DMS79 treated with DMSO at 0.1 percent for 48 hours (cell line): ENCODE results near the gene AKR7A2.

ENCODE experiments used
- DNase-seq: peaks from one replicate; lab custom pipeline; 2025; lab: John Stamatoyannopoulos, UW

Gene AKR7A2

DNA sequence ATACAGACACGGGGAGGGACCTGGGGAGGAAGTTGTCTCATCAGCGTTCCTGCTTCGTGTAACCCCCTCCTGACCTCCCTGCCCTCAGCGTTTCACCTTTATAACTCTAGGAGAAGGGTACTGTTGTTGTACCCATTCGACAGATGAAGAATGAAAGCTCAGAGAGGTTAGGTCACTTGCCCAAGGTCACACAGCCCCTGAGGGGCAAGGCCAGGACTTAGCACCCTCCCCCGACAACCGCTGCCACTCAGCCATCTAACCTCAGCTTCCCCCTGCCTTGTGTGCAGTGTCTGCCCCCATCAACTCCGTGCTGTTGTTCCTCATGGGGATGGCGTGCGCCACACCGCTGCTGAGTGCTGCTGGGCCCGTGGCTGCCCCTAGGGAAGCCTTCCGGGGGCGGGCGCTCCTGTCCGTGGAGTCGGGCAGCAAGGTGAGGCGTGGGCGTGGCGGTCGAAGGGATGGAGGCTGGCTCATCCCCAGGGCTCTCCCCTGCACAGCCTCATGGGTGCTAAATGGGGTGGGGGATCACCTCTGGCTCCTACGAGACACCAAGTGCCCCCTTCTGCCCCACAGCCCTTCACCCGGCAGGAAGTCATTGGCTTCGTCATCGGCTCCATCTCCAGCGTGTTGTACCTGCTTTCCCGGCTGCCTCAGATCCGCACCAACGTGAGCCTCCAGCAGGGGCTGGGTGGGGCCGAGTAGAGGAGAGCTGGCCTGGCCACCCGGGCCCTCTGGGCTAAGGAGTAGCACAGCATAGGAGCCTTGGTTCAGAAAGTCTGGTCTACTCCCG lies 14.2 kb upstream of the AKR7A2 start:
- DNase-seq: no peak

DNA sequence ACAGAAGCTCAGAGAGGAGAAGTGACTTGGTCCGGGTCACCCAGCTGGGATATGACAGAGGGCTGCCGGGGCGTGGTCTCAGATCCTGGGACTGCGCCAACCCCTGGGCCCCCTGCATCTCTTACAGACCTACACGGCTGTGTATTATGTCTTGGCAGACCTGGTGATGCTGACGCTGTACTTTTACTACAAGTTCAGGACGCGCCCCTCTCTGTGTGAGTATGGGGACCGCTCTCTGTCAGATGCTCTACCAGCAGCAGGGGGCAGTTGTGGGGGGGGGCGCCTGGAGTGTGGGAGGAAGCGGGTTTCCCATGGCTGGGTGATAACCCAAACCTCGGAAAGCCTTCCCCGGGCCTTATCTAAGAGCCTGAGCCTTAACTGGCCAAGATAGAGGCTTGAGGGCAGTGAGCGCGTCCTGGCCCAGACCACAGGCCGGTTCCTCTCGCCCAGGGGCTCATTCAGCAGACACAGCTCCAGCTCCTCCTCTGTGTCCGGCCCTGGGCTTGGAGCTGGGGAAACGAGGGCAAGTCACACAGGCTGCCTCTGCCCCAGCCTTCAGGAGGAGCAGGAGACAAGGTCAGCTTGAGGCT lies 13.5 kb upstream of the AKR7A2 start:
- no peak for DNase-seq

DNA sequence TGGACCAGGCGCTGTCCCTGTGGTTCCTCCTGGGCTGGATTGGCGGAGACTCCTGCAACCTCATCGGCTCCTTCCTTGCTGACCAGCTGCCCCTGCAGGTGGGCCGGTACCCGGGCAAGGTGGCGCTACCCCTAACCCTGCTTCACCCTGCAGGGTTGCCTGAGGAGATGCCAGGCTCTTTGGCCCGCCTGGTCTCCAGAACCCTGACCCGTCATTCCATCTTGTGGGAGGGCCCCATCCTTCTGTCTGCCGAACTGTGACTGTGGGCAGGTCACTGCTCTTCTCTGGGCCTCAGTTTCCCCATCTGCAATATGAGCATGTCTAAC lies 12.7 kb upstream of the AKR7A2 start:
- DNase-seq: no peak

DNA sequence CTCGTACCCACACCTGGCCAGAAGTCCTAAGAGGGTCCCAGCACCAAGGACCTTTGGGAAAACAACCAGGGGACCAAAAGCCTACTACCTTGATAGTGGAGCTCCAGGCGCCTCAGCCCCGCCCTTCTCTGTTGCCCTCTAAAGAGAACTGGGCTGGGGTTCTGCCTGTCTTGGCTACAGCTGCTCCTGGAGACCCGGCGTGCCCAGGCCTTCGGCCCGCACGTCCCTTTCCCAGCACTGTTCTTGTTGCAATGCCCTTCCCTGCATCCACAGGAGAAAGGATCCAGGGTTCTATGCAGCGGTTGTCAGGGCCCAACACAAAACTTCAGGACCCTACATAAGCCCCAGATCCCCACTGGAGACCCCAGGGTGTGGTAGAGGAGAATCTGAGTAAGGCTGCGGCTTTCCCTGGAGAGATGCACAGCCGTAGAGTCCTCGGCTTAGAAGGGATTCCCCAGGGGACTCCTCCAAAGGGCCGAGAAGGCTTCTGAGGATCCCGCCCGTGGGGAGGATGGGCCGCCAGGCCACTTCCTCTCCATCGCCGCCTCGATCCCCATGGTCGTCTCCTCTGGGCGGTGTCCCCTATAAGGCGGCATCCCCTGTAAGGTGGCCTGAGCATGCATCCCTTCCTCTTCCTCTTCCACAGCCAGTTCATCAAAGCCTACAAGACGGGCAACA lies 12.2 kb upstream of the AKR7A2 start:
- no peak for DNase-seq

DNA sequence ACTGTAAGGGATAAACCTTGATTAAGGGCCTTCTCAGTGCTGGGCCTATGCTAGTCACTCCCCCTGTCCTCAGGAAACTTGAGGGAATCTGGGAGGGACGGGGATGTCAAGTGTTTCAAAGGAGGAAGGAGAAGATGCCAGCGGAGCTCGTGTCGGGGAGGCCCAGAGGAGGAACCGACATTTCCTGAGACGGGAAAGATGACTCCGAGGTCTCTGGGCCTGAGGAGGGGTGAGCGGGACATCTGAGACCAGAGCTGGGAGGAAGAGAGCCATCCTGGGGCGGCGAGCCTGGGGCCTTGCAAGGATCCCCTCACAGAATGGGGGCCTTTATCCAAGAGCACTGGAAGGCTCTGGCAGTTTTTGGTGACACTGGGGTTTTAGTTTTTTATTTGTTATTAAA lies 10.5 kb upstream of the AKR7A2 start:
- DNase-seq: no peak

DNA sequence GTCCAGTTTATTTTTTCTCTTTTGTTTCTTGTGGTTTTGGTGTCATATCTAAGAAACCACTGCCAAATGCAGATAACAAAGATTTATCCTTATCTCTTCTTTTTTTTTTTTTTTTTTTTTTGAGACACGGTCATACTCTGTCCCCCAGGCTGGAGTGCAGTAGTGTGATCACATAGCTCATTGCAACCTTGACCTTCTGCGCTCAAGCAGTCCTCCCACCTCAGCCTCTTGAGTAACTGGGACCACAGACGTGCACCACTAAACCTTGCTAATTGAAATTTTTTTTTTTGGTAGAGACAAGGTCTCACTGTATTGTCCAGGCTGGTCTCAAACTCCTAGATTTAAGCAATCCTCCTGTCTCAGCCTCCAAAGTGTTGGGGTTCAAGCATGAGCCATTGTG lies 9.1 kb upstream of the AKR7A2 start:
- DNase-seq: no peak

DNA sequence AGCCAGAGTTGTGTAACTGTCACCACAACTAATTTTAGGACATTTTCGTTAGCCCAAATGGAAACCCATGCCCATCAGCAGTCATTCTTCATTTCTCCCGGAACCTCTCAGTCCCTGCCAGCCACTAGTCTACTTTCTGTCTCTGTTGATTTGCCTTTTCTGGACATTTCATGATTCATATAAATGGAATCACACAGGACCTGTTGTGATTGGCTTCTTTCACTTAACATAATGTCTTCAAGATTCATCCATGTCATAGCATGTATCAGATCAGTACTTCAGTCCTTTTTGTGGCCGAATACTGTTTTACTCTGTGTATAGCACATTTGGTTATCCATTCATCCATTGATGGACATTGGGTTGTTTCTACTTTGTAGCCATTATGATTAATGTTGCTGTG lies 7.3 kb upstream of the AKR7A2 start:
- no peak for DNase-seq

DNA sequence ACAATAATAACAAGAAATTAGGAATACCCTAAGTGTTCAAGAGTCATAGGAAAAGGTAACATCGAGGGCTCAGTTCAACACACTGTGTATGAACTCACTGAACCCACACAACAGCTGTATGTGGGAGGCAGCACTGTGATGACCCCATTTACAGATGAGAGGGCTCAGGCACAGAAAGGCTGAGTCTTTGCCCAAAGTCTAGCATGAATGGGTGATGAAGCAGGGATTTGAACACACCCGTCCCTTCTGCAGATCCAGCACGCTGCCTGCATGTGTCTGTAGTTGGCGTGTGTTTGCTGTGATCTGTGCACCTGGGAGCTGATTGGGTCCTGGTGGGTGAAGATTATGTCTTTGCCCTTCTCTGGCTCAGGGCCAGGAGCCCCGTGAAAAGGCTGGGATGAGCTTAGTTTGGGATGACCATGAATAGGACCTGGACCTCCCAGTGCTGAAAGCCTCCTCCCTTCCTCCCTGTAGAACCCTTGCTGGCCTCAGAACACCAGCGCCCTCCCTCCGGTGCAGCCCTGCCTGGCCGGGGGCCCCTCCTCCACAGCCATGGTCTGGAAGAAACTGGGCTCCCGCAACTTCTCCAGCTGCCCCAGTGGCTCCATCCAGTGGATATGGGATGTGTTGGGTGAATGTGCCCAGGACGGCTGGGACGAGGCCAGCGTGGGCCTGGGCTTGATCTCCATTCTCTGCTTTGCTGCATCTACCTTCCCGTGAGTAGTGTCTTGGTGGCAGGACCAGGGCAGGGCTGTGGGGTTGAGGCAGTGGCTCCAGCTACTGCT lies 5.4 kb upstream of the AKR7A2 start:
- DNase-seq: no peak

DNA sequence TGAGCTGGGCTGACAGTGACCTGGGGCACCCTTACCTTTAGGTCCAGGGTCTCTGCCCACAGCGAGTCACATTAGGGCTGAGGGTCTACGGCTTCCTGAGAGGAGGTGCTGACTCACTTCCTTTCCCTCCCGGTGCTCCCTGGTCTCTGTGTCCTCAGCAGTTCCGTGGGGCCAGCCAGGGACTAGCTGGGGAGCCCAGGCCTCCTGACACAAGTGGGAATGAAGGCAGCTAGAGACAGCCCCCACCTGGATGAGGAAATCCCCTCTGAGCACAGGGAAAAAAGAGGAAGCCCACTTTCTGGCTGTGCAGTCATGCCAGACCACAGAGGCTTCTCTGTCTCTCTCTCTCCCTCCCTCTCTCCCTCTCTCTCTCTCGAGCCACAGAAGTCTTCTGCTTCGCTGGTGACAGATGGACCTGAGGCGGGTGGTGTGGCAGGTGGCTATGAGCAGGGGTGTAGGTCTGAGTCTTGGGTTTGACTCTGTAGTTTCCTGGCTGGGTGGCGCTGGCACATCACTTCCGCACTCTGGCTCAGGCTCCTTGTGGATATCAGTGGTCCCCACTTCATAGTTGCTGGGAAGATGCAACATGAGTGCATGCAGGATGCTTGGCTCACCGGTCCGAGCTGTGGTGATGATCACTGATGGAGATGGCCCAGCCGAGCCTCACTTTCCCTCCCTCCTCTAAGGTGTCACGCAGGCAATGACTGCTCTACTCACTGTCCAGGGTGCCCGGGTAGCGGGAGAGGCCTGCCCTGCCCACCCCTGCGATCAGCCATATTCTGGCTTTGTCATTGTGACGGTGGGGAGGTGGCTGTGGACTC lies 3.6 kb upstream of the AKR7A2 start:
- no peak for DNase-seq

DNA sequence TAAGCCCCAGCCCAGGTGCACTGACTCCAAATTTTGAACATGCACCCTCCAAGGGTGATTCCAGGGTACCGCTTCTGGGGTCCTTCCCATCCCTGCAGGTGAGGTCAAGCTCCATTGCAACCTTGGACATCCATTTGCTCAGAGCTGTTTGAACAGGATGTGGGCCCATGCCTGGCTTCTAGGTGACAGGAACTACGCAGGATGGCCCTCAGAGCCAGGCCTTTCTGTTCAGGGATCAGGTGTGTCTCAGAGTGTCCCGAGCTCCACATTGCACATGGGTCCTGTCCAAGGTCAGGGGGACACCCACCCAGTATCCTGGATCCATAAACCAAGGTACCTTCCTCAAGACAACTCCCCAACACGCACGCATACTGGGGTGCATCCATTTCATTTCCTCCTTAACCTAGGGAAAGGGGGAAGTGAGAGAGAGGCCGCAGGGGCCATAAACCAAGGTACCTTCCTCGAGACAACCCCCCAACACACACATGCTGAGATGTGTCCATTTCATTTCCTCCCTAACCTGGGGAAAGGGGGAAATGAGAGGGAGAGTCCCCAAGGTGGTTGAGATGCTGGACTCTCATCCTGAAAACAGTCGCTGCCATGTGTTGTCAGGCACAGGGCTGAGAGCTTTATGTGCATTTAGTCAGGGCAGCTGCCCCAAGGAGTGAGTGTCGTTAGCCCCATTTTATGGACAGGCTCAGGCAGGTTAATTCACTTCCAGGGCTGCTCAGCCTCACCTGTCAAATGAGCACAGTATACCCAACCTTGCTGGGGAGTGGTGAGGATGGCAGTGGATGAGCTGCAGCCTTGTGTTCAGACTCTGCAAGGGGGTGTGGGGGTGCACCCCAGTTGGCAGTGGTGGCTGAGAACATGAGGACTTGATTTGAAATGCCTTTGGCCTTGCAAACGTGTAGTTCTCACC lies 2.3 kb upstream of the AKR7A2 start:
- DNase-seq: no peak

DNA sequence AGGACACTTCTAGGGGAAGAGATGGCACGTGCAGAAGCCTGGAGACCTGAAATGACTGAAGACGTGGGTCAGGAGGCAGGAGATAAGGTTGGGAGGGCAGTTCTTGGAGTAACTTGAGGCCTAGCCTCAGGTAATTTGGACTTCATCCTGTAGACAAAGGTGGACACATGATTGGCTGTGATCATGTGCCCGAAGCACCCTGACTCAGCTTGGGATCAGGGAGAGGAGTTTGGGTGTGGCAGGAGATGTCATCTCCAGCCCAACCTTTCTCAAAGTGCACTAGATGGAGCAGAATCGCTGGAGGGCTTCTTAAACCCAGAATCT lies 1.7 kb upstream of the AKR7A2 start:
- no peak for DNase-seq

DNA sequence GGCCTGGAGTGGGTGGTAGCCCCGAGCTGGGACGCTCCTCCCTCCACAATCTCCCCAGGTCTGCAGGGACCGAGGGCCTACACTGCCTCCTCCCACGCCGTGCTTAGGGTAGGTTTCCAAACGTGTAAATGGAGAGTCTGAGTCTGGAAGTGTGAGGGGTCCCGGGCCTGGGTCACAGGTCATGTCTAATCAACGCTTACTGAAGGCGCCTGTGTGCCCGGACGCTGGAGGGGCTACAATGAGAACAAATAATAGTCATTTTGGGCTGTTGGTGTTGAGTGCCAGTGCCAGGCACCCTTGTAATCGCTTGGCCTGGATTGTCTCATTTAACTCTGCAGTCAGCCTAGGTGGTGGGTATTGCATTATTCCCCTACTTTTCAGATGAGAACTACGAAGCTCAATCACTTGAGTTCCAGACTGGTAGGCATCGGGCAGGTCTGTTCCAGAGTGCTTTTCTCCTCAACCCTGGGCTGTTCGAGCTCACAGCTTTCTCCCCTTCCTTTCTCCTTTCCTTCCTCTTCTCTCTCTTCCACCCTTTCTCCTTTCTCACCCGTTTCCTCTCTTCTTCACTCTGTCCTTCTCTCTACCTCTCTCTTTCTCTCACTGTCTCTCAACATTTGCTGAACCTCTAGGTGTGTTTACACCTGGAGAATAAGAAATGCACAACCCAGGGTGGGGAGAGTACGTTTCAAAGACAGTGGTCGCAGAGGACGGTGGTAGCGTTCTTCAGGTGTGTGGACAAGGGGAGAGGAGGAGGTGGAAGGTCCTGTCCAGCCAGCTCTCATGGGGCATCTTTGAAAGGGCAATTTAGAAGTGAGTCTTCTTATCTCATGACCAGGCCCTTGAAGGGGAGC lies 1.1 kb upstream of the AKR7A2 start:
- no peak for DNase-seq

DNA sequence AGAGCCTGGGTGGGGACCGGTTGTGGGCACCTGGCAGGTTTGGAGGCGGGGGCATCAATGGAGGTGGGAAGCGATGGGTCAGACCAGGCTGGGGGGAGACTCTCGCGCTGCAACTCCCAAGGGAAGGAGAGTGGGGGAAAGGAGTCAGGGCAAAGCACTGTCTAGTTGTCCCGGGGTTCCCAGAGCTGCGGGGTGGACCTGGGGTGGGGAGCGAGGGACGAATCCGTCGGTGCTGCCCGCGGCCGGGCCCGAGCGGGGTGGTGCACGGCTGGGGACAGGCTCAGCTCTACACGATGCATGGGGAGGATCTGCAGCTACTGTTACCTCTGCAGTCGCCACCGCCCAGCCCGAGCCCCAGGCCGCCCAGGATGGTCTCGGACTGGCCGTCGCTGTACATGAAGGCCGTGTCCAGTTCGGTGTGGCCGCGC lies 427 bp downstream of the AKR7A2 start:
- peak; percentile 55 for DNase-seq

DNA sequence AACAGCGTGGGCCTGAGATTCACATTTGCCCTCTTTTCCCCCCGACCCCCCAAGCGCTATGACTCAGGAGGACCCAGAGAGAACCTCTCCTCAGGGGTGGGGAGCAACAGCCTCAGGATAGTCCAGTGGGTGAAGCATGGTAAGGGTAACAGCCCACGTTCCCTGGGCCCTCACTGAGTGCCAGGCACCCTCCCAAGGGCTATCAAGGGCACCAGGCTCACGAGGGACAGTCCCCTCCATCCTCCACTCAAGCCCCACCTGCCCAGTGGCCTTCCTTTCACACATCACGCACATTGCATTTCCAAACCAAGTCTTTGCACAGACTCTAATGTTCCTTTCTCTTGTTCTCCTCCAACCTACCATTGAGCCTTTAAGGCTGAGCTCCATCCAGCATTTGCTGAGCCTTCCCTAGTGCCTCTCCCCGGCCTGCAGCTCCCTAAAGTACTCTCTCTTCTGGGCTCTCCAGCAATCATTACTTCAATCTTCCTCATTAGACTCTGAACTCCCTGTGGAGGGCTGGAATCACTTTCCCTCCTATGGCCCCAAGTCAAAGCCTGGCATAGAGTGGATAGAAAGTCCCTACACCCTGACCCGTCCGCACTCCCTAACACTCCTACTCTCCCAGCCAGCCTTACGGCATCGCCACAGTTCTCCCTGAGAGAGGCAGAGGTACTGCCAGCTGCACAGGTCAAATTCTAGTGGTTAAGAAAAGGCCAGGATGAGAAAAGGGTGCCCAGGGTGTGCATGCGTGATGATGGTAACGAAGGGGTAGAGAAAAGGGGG lies 1.0 kb downstream of the AKR7A2 start:
- peak; percentile 55 for DNase-seq

DNA sequence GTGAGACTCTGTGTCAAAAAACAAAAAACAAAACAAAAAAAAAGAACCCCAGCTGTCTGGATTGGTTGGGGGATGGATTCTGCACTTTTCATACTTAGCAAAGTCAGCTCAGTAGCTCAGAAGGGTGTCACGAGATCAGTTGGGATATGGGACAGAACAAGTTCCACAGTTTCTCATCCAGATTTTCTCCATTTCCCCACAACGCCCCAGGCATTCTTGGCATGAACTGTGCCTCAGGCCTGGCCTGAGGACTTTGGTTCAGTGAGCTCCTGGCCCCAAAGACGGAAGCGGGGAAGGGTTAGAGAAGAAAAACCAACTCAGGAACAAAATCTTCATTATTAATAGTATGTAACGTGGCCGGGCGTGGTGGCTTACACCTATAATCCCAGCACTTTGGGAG lies 1.9 kb downstream of the AKR7A2 start:
- no peak for DNase-seq

DNA sequence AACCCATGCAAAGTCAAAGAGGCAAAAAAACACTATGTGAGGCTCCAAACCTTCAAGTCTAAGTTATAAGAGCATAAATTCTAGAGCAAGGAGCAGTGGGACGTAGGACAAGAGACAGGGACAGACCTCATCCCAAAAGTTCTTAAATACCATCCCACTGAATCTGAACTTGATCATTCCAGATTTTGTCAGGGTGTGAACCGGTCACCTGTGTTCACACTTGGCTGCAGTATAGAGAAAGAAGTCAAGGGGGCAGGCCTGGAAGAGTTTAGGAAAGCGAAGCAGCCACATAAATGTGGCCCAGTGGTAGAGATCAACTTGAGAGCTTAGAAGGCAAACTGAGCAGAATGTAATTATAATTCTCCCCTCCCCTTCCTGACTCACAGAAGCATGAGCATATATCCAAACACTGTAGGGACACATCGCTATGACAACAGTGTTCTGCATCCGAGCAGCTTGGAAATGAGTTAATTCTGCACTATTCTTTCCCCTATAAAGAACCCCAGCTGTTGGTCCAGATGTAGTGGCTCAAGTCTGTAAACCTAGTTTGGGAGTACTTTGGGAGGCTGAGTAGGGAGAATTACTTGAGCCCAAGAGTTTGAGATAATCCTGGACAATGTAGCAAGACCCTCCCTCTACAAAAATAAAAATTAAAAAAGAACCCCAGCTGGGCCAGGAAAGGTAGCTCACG lies 2.7 kb downstream of the AKR7A2 start:
- DNase-seq: no peak

DNA sequence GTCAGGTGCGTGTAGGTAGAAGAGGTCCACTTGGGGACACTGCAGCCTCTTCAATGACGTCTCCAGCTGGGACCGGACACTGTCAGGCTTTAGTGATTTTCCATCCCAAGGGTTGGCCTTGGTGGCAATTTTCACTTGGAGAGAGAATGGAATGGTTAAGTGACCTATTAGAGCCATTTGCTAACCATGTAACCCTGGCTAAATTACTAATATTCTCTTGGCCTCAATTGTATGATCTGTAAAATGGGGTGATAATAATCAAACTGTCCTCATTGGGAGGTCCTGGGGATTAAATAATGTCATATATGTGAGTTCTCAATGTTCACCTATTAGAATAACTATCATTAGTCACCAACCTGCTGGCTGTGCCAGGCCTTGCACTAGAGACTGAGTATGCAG lies 3.4 kb downstream of the AKR7A2 start:
- no peak for DNase-seq

DNA sequence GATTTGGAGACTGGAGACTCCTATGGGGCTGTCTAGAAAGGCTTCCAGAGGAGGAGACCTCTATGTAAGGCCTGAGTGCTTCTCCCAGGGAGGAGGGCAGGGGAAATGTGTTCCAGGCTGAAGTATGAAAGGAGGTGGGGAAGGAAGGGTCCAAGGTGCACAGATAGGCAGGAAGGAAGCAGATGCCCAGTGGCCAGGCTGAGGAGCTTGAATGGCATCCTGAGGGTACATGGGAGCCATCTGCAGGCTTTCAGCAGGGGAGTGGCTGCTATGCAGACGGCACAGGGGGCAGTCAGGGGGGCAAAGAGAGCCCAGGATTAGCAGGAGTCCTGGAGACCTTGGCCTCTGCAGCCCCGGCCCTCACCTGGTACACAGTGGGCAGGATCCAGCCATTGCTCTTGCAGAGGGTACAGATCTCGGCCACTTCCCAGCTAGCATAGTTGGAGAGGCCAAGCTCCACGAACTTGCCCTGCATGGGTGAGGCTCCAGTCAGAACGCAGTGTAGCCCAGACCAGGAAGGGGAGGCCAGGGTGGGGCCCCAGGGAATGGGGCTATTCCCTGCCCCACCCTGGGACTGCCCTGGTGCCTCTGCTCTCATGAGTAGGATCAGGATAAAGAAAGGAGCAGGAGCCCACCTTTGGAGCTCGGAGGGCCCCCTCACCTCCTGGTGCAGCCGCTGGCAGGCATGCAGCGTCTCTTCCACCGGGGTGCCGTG lies 4.0 kb downstream of the AKR7A2 start:
- DNase-seq: no peak
